LHCN-M2 (cell line): ENCODE data around the gene SERPINI1. TPM values are rescaled to one million over a fixed set of nuclear protein-coding genes. Genes with fewer than 3 reads are reported as not detected.

ENCODE experiments used
- total RNA-seq: library from RNA; depleted of rRNA; stranded (reverse); fragments of >200 nt; gene quantifications from 2 replicates; pipeline ENCODE4 v1.2.3, GENCODE V29; 2014; rRNA removed

SERPINI1 gene
- total RNA-seq, 1 experiment from 2014 or later, result 1.9 TPM

Other genes starting within 250 kb of the SERPINI1 start
- not detected in 2 replicates for gene WDR49, start 81.8 kb upstream of the SERPINI1 start, total RNA-seq
- 55.9 and 58.8 TPM in 2 replicates for gene PDCD10, start 829 bp upstream of the SERPINI1 start, total RNA-seq